Endothelial cell of umbilical vein (primary cell): ENCODE data around the gene SPIRE1. TPM values are rescaled to one million over a fixed set of nuclear protein-coding genes. Genes with fewer than 3 reads are reported as not detected.
"Not testable (repeated sequence)": the region's sequence is repeated elsewhere in the genome, so short reads cannot be mapped to it uniquely, and the experiment has no call there.

ENCODE experiments used
- BruUV-seq: library from RNA; stranded (reverse); fragments of 400-500 nt; replicated peaks from 2 replicates; lab custom pipeline; 2021; lab: Mats Ljungman, UMichigan
- CTCF ChIA-PET: fragments of 300-600, 350-600 bp; sonication (Branson Sonifier 250); formaldehyde crosslinking; loops from one replicate; lab custom pipeline; 2021; ENCODE audit warnings: antibody characterized with exemption, inconsistent platforms; lab: Charles Lee
- POLR2A ChIA-PET: fragments of 300-600, 350-600 bp; sonication (Branson Sonifier 250); formaldehyde crosslinking; loops from one replicate; lab custom pipeline; 2021; ENCODE audit warnings: antibody characterized with exemption, inconsistent platforms; lab: Charles Lee
- DNase-seq: peaks from one replicate; pipeline ENCODE4 v3.0.0-alpha.2; 2011; ENCODE audit warnings: low read depth, low spot score
- FAIRE-seq: peaks from 2 replicates; lab custom pipeline; 2011; peaks lifted over from hg19 to GRCh38; lab: Jason Lieb, UNC
- H2AFZ ChIP-seq: 2 replicates; pipeline ENCODE4 v1.6.0; 2012; ENCODE audit warnings: low read depth, low read length, control low read depth, inconsistent platforms
- H3K27ac ChIP-seq: 2 replicates; pipeline ENCODE4 v1.5.1; 2011; ENCODE audit warnings: low read depth, mild to moderate bottlenecking, control low read depth, low read length, moderate library complexity; ENCODE audit not compliant: insufficient read depth
- H3K27me3 ChIP-seq, 2 experiments: 2 replicates each; pipeline versions ENCODE4 v1.6.0 to v1.6.1; 2011; ENCODE audit warnings: low read length in 2 of 2, mixed read lengths in 1 of 2; ENCODE audit not compliant: control insufficient read depth in 2 of 2, insufficient read depth in 2 of 2
- H3K36me3 ChIP-seq, 2 experiments: 2 replicates in 1 of 2; 3 replicates in 1 of 2; pipeline ENCODE4 v1.5.1; 2011; ENCODE audit warnings: low read length in 2 of 2, mild to moderate bottlenecking in 1 of 2, moderate library complexity in 1 of 2; ENCODE audit not compliant: control insufficient read depth in 2 of 2, insufficient read depth in 2 of 2; ENCODE audit errors: extremely low read depth in 1 of 2
- H3K4me1 ChIP-seq: 3 replicates; pipeline ENCODE4 v1.5.1; 2011; ENCODE audit warnings: mild to moderate bottlenecking, low read length; ENCODE audit not compliant: control insufficient read depth, insufficient read depth; ENCODE audit errors: extremely low read depth
- H3K4me2 ChIP-seq: 2 replicates; pipeline ENCODE4 v1.6.1; 2011; ENCODE audit warnings: low read length, control low read depth, mixed read lengths; ENCODE audit not compliant: insufficient read depth
- H3K4me3 ChIP-seq, 3 experiments: fragments of 200-600 bp in 1 of 3; sonication (generic), shearing (Covaris generic) in 1 of 3; replicated peaks in 1 of 3; 2 replicates each; pipeline ENCODE4 v1.5.1; 2011 to 2016; ENCODE audit warnings: control low read depth in 3 of 3, low read length in 3 of 3, mild to moderate bottlenecking in 2 of 3, inconsistent platforms in 1 of 3, low read depth in 1 of 3, moderate library complexity in 1 of 3; ENCODE audit not compliant: insufficient read depth in 1 of 3
- H3K79me2 ChIP-seq: 2 replicates; pipeline ENCODE4 v1.6.0; 2012; ENCODE audit warnings: low read length, inconsistent platforms; ENCODE audit not compliant: control insufficient read depth, insufficient read depth
- H3K9ac ChIP-seq: replicated peaks from 2 replicates; pipeline ENCODE3; 2011; ENCODE audit warnings: low read length, control low read depth; ENCODE audit not compliant: insufficient read depth; ENCODE audit errors: extremely low read depth
- H3K9me1 ChIP-seq: replicated peaks from 3 replicates; pipeline ENCODE4 v1.6.0; 2011; ENCODE audit warnings: mild to moderate bottlenecking, low read length; ENCODE audit not compliant: control insufficient read depth, insufficient read depth; ENCODE audit errors: extremely low read depth
- H3K9me3 ChIP-seq: replicated peaks from 2 replicates; pipeline ENCODE4 v1.5.1; 2012; ENCODE audit warnings: low read length, inconsistent platforms; ENCODE audit not compliant: control insufficient read depth, insufficient read depth
- H4K20me1 ChIP-seq: replicated peaks from 2 replicates; pipeline ENCODE3; 2011; ENCODE audit warnings: mild to moderate bottlenecking, low read length; ENCODE audit not compliant: control insufficient read depth, insufficient read depth; ENCODE audit errors: extremely low read depth
- CTCF ChIP-seq, 2 donors: IDR thresholded peaks; 1 replicate in 1 of 2; 2 replicates in 1 of 2; pipeline ENCODE4 v1.5.1; 2011; ENCODE audit warnings: low read length in 2 of 2, mild to moderate bottlenecking in 2 of 2, moderate library complexity in 2 of 2, control low read depth in 1 of 2, inconsistent platforms in 1 of 2, low read depth in 1 of 2; ENCODE audit not compliant: insufficient read depth in 1 of 2; ENCODE audit errors: extremely low read depth in 1 of 2
- EZH2 ChIP-seq: IDR thresholded peaks from 2 replicates; pipeline ENCODE4 v1.6.1; 2012; ENCODE audit warnings: borderline replicate concordance, low read depth, mild to moderate bottlenecking, moderate library complexity, low read length, inconsistent platforms; ENCODE audit not compliant: severe bottlenecking
- FOS ChIP-seq: IDR thresholded peaks from 2 replicates; pipeline ENCODE4 v1.6.1; 2011; ENCODE audit warnings: mild to moderate bottlenecking, low read length, moderate library complexity, borderline replicate concordance; ENCODE audit not compliant: insufficient read depth
- GATA2 ChIP-seq: IDR thresholded peaks from 2 replicates; pipeline ENCODE4 v1.7.0; 2011; ENCODE audit warnings: low read depth, mild to moderate bottlenecking, moderate library complexity, mixed read lengths, low read length; ENCODE audit not compliant: insufficient read length, insufficient read depth
- JUN ChIP-seq: IDR thresholded peaks from 2 replicates; pipeline ENCODE4 v1.6.1; 2011; ENCODE audit warnings: borderline replicate concordance, low read depth; ENCODE audit not compliant: insufficient read length, insufficient read depth
- MAX ChIP-seq: IDR thresholded peaks from 2 replicates; pipeline ENCODE4 v1.6.1; 2011; ENCODE audit not compliant: insufficient read depth, insufficient read length
- MYC ChIP-seq: IDR thresholded peaks from one replicate; pipeline ENCODE4 v1.6.1; 2011; ENCODE audit warnings: mild to moderate bottlenecking, low read depth, low read length
- POLR2A ChIP-seq: IDR thresholded peaks from 2 replicates; pipeline ENCODE4 v1.6.1; 2012; ENCODE audit warnings: low read depth, mild to moderate bottlenecking, control low read depth, low read length
- POLR2AphosphoS5 ChIP-seq: IDR thresholded peaks from 2 replicates; pipeline ENCODE4 v1.6.1; 2012; ENCODE audit warnings: low read depth, mild to moderate bottlenecking, control low read depth, low read length, moderate library complexity; ENCODE audit not compliant: insufficient read depth
- dilution Hi-C: fragments of 300-500 bp; cut with MboI; formaldehyde crosslinking; loops from one replicate; pipeline ENCODE4 v1.15.0; 2019; ENCODE audit warnings: low sequenced_read_pairs; ENCODE audit not compliant: extremely low pct_ligation_motif_present
- intact Hi-C: fragments of 100-400 bp; cut with micrococcal nuclease; formaldehyde crosslinking; loops from one replicate; pipeline ENCODE4 v1.10.0; 2022
- polyA plus RNA-seq, 4 experiments: library from polyadenylated mRNA; depleted of rRNA in 3 of 4; stranded (reverse) in 3 of 4; unstranded in 1 of 4; fragments of >200 nt; gene quantifications; 2 replicates each; pipeline versions ENCODE4 v1.2.1 to v1.2.3, GENCODE V29; 2011 to 2012; ENCODE audit warnings: missing spikeins in 1 of 4
- total RNA-seq: library from RNA; stranded (reverse); gene quantifications from 2 replicates; pipeline ENCODE4 v1.2.3, GENCODE V29; 2021

Gene SPIRE1
- total and polyA plus RNA-seq, 2 donors (not counting 3 experiments of a cell fraction or from before 2014, with no cell fraction given): 13.1 to 44.0 TPM

GRCh38 chr18:12552879-12553242, 105.0 kb downstream of the SPIRE1 start:
- DNase-seq (no peak), FAIRE-seq (no peak)
- peaks cover 3% of the 10 kb centered on the region for H4K20me1 ChIP-seq
- H3K27ac ChIP-seq: no peak overlapping the region
- no peak overlapping the region for H3K9ac ChIP-seq
- CTCF ChIA-PET: no interaction called here
- TF ChIP-seq MAX (no peak), FOS (no peak), MYC (no peak), CTCF (IDR thresholded peaks at IDR 0.05; ENCODE audit: extremely low read depth in 1 of 2, insufficient read depth in 1 of 2, low read depth in 1 of 2, low read length in 2 of 2) (no peak), JUN (no peak), GATA2 (no peak), POLR2A (no peak), POLR2AphosphoS5 (no peak), EZH2 (no peak)
- intact Hi-C loops: loop anchor here (5.0 kb wide), 1 partner anchor 34 kb away; no protein-coding TSS in a partner anchor
- dilution Hi-C loops: no loop called here
- H3K9me1 ChIP-seq: no peaks in the 10 kb centered on the region
- H2AFZ ChIP-seq: no peak overlapping the region
- no peak overlapping the region for H3K4me3 ChIP-seq
- no peaks in the 10 kb centered on the region for H3K9me3 ChIP-seq
- H3K36me3 ChIP-seq: no peaks in the 10 kb centered on the region
- H3K4me1 ChIP-seq: no peaks in the 10 kb centered on the region
- POLR2A ChIA-PET: no interaction called here
- no peaks in the 10 kb centered on the region for H3K27me3 ChIP-seq
- no peak overlapping the region for H3K4me2 ChIP-seq
- BruUV-seq: no TSS peak
- H3K79me2 ChIP-seq: peaks cover 60% of the 10 kb centered on the region

- FAIRE-seq: not testable (repeated sequence)
Measured at GRCh38 chr18:12551943-12552878, 105.7 kb downstream of the SPIRE1 start.

More at GRCh38 chr18:12551943-12552878, 105.7 kb downstream of the SPIRE1 start:
- H3K4me2 ChIP-seq, CTCF ChIA-PET, POLR2A ChIA-PET, H3K4me1 ChIP-seq, H3K9me1 ChIP-seq, H2AFZ ChIP-seq, H3K9me3 ChIP-seq, H4K20me1 ChIP-seq, BruUV-seq, dilution Hi-C loops, H3K27ac ChIP-seq, H3K27me3 ChIP-seq, H3K36me3 ChIP-seq, H3K4me3 ChIP-seq, H3K9ac ChIP-seq: not testable (repeated sequence)
- DNase-seq: peak; percentile 12
- H3K79me2 ChIP-seq: peaks cover 66% of the 10 kb centered on the region
- intact Hi-C loops: loop anchor here (5.0 kb wide), 1 partner anchor 35 kb away; no protein-coding TSS in a partner anchor
